DOHH2 (cell line): Measurements from ENCODE around the gene NNT.
"Not testable (repeated sequence)": the region's sequence is repeated elsewhere in the genome, so short reads cannot be mapped to it uniquely, and the experiment has no call there.

Experiments
- H3F3A ChIP-seq: fragments of 200-600 bp; sonication (generic), shearing (Covaris generic); 2 replicates; pipeline ENCODE4 v1.6.0; 2016; ENCODE audit warnings: antibody characterized with exemption, mild to moderate bottlenecking; ENCODE audit not compliant: control insufficient read depth, insufficient read depth
- H3K27ac ChIP-seq: fragments of 200-600 bp; sonication (generic); 2 replicates; pipeline ENCODE4 v1.5.1; 2014; ENCODE audit warnings: low read depth, mild to moderate bottlenecking, low read length, moderate library complexity
- H3K27me3 ChIP-seq: fragments of 200-600 bp; sonication (generic); 2 replicates; pipeline ENCODE4 v1.6.1; 2014; ENCODE audit warnings: mild to moderate bottlenecking, low read length, mixed read lengths; ENCODE audit not compliant: control insufficient read depth
- H3K36me3 ChIP-seq: fragments of 200-600 bp; sonication (generic); 2 replicates; pipeline ENCODE4 v1.6.1; 2014; ENCODE audit warnings: mild to moderate bottlenecking, low read length, moderate library complexity, mixed read lengths; ENCODE audit not compliant: control insufficient read depth
- H3K4me1 ChIP-seq: fragments of 200-600 bp; sonication (generic); 2 replicates; pipeline ENCODE4 v1.6.1; 2014; ENCODE audit warnings: mild to moderate bottlenecking, low read length, mixed read lengths; ENCODE audit not compliant: control insufficient read depth
- H3K4me2 ChIP-seq: fragments of 200-600 bp; sonication (generic); 2 replicates; pipeline ENCODE4 v1.6.0; 2014; ENCODE audit warnings: mild to moderate bottlenecking, low read length, moderate library complexity
- H3K4me3 ChIP-seq: fragments of 200-600 bp; sonication (generic); 2 replicates; pipeline ENCODE4 v1.5.1; 2014; ENCODE audit warnings: mild to moderate bottlenecking, low read length, mixed read lengths
- H3K79me2 ChIP-seq: fragments of 200-600 bp; sonication (generic); 2 replicates; pipeline ENCODE4 v1.6.1; 2014; ENCODE audit warnings: mild to moderate bottlenecking, low read length, mixed read lengths; ENCODE audit not compliant: control insufficient read depth
- H3K9me2 ChIP-seq: fragments of 200-600 bp; sonication (generic); replicated peaks from 2 replicates; pipeline ENCODE4 v1.6.1; 2014; ENCODE audit warnings: mild to moderate bottlenecking, low read length, mixed read lengths; ENCODE audit not compliant: control insufficient read depth
- H3K9me3 ChIP-seq: fragments of 200-600 bp; sonication (generic); 2 replicates; pipeline ENCODE4 v1.6.1; 2014; ENCODE audit warnings: antibody characterized with exemption, low read length, mixed read lengths; ENCODE audit not compliant: control insufficient read depth, insufficient read depth
- H4K20me1 ChIP-seq: fragments of 200-600 bp; sonication (generic); 2 replicates; pipeline ENCODE4 v1.6.0; 2014; ENCODE audit warnings: low read depth, mild to moderate bottlenecking, antibody characterized with exemption, low read length, moderate library complexity; ENCODE audit not compliant: control insufficient read depth, insufficient read depth
- CTCF ChIP-seq: fragments of 200-600 bp; sonication (generic); IDR thresholded peaks from one replicate; pipeline ENCODE4 v1.5.1; 2014; ENCODE audit warnings: antibody characterized with exemption, mild to moderate bottlenecking, low read depth, low read length; ENCODE audit not compliant: poor library complexity, severe bottlenecking
- EZH2phosphoT487 ChIP-seq: fragments of 200-600 bp; sonication (generic); IDR thresholded peaks from 2 replicates; pipeline ENCODE4 v1.6.1; 2017; ENCODE audit warnings: borderline replicate concordance, mild to moderate bottlenecking, antibody characterized with exemption, low read length, moderate library complexity, mixed read lengths

The NNT gene

GRCh38 chr5:43589310-43589709 lies 13.7 kb upstream of the NNT start:
- H3K27me3 ChIP-seq, result no peaks in the 10 kb centered on the region
- H4K20me1 ChIP-seq, result no peaks in the 10 kb centered on the region
- H3K4me3 ChIP-seq, result no peak overlapping the region
- H3F3A ChIP-seq, result no peaks in the 10 kb centered on the region
- TF ChIP-seq EZH2phosphoT487, result no peak
- TF ChIP-seq CTCF, result no peak
- no peak overlapping the region for H3K4me2 ChIP-seq
- 0 out of 2 replicates have a peak, but pooled peaks cover 2% of the 10 kb centered on the region for H3K79me2 ChIP-seq
- H3K9me2 ChIP-seq, result no peaks in the 10 kb centered on the region
- no peak overlapping the region for H3K27ac ChIP-seq
- H3K36me3 ChIP-seq, result peaks cover 12% of the 10 kb centered on the region; the same call in 1 of the 2 replicates
- no peaks in the 10 kb centered on the region for H3K9me3 ChIP-seq
- no peaks in the 10 kb centered on the region for H3K4me1 ChIP-seq

- Histone ChIP-seq H3K4me3 (no peak overlapping the region), H4K20me1 (no peaks in the 10 kb centered on the region), H3K79me2 (no peaks in the 10 kb centered on the region), H3K27ac (no peak overlapping the region), H3K4me2 (no peak overlapping the region), H3F3A (no peaks in the 10 kb centered on the region), H3K36me3 (peaks cover 13% of the 10 kb centered on the region; the same call in 1 of the 2 replicates), H3K9me3 (no peaks in the 10 kb centered on the region), H3K4me1 (no peaks in the 10 kb centered on the region), H3K9me2 (no peaks in the 10 kb centered on the region), H3K27me3 (no peaks in the 10 kb centered on the region)
- no peak for TF ChIP-seq EZH2phosphoT487
- TF ChIP-seq CTCF, result no peak
Measured at GRCh38 chr5:43590700-43591099, 12.3 kb upstream of the NNT start.

- H3K9me3 ChIP-seq, result no peaks in the 10 kb centered on the region
- H3K36me3 ChIP-seq, result peaks cover 11% of the 10 kb centered on the region
- H3K27ac ChIP-seq, result no peak overlapping the region
- H4K20me1 ChIP-seq, result no peaks in the 10 kb centered on the region
- H3K4me1 ChIP-seq, result no peaks in the 10 kb centered on the region
- TF ChIP-seq EZH2phosphoT487 (no peak), CTCF (no peak)
- no peaks in the 10 kb centered on the region for H3F3A ChIP-seq
- no peaks in the 10 kb centered on the region for H3K9me2 ChIP-seq
- H3K27me3 ChIP-seq, result no peaks in the 10 kb centered on the region
- 0 out of 2 replicates have a peak, but pooled peaks cover 2% of the 10 kb centered on the region for H3K79me2 ChIP-seq
- no peak overlapping the region for H3K4me2 ChIP-seq
- no peak overlapping the region for H3K4me3 ChIP-seq
Measured at GRCh38 chr5:43592363-43592762, 10.6 kb upstream of the NNT start.

GRCh38 chr5:43598927-43599326 lies 4.1 kb upstream of the NNT start:
- not testable (repeated sequence) for H4K20me1 ChIP-seq, H3K9me3 ChIP-seq, H3K4me2 ChIP-seq, H3K27ac ChIP-seq, H3K9me2 ChIP-seq, H3K4me3 ChIP-seq, H3K27me3 ChIP-seq, H3F3A ChIP-seq
- peaks cover 53% of the 10 kb centered on the region for H3K79me2 ChIP-seq
- peaks cover 20% of the 10 kb centered on the region for H3K4me1 ChIP-seq
- H3K36me3 ChIP-seq, result peaks cover 16% of the 10 kb centered on the region
